Stimulated activated naive CD8-positive, alpha-beta T cell treated with anti-CD3 and anti-CD28 coated beads, Interleukin-15, amount 100 ng/mL, for 72 hours (primary cell): ENCODE measurements around the gene S100A4.
"Not testable (repeated sequence)": the region's sequence is repeated elsewhere in the genome, so short reads cannot be mapped to it uniquely, and the experiment has no call there.

Experiments used
- ATAC-seq: fragments of 150-1000 bp; cut with Tn5 transposase; 2 replicates; pipeline ENCODE4 v1.10.0; 2021; ENCODE audit warnings: mild to moderate bottlenecking, moderate library complexity
- DNase-seq, 2 donors: peaks; one replicate each; pipeline ENCODE4 v3.0.0; 2021 to 2022
- H3K27ac Mint-ChIP-seq, 2 donors: one replicate each; pipeline ENCODE4 v1.8.0; 2022; ENCODE audit warnings: mild to moderate bottlenecking in 2 of 2, mixed read lengths in 2 of 2, moderate library complexity in 2 of 2
- H3K27me3 Mint-ChIP-seq: one replicate; pipeline ENCODE4 v1.8.0; 2022; ENCODE audit warnings: mixed read lengths
- H3K4me1 Mint-ChIP-seq: one replicate; pipeline ENCODE4 v1.8.0; 2022; ENCODE audit warnings: mild to moderate bottlenecking, mixed read lengths
- H3K4me3 Mint-ChIP-seq, 2 donors: one replicate each; pipeline ENCODE4 v1.8.0; 2022; ENCODE audit warnings: mild to moderate bottlenecking in 2 of 2, mixed read lengths in 2 of 2, moderate library complexity in 1 of 2
- H3K9me3 Mint-ChIP-seq, 2 donors: one replicate each; pipeline ENCODE4 v1.8.0; 2022; ENCODE audit warnings: mixed read lengths in 2 of 2

The S100A4 gene

GRCh38 chr1:153534925-153535241, 10.7 kb downstream of the S100A4 start:
- no peak for ATAC-seq
- H3K9me3 Mint-ChIP-seq = no peaks in the 10 kb centered on the region
- peaks cover 75% of the 10 kb centered on the region for H3K4me1 Mint-ChIP-seq
- peak overlapping the region; percentile 86 to 87 for H3K4me3 Mint-ChIP-seq
- no peaks in the 10 kb centered on the region for H3K27me3 Mint-ChIP-seq
- H3K27ac Mint-ChIP-seq = peak overlapping the region in 1 of 2 donors; percentile 91
- DNase-seq = no peak

DNA sequence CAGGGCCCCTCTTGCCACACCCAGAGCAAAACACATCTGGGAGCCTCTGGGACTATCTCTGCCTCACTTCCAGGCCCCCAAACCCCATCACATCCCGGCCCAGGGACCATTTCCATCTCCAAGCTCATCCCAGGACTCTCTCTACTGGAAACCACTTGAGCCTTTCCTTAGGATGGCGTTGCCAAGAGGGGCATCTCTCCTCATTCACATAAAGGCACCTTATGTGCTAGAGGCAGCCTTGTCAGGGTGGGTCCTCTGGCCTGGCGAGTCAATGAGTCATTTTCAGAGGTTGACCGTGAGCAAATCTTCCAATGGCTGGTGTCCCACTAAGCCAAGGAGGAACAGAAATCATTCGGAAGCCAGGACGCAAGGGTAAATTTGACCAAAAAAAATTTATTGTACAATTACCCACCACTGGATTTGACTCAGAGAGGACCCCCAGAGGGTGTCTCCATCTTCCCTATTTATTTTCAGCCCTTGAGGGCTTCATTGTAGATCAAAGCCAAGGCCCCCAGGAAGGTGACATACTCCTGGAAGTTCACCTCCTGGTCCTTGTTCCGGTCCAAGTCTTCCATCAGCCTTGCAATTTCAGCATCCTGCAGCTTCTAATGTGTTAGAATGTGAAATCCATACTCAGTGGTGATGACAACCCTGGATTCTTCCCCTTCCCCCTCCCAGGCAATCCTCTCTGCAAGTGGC, 11.2 kb downstream of the S100A4 start:
- Mint-ChIP-seq H3K9me3 (no peaks in the 10 kb centered on the region), H3K4me1 (peaks cover 70% of the 10 kb centered on the region), H3K27ac (no peak overlapping the region), H3K4me3 (peak overlapping the region; percentile 86 to 87), H3K27me3 (no peaks in the 10 kb centered on the region)
- DNase-seq (no peak), ATAC-seq (no peak)

GRCh38 chr1:153533689-153534201, 11.9 kb downstream of the S100A4 start:
- Mint-ChIP-seq H3K27ac (peak overlapping the region in 1 of 2 donors; percentile 10), H3K9me3 (no peaks in the 10 kb centered on the region), H3K27me3 (no peaks in the 10 kb centered on the region), H3K4me1 (peaks cover 68% of the 10 kb centered on the region), H3K4me3 (peak overlapping the region; percentile 76 to 77)
- DNase-seq (no peak), ATAC-seq (no peak)

GRCh38 chr1:153532769-153533599, 12.6 kb downstream of the S100A4 start:
- ATAC-seq (peak; percentile 31), DNase-seq (peak; percentile 75 to 78)
- H3K27ac Mint-ChIP-seq = peak overlapping the region; percentile 86 to 89
- no peaks in the 10 kb centered on the region for H3K27me3 Mint-ChIP-seq
- H3K4me3 Mint-ChIP-seq = peak overlapping the region; percentile 76 to 77
- H3K9me3 Mint-ChIP-seq = no peaks in the 10 kb centered on the region
- H3K4me1 Mint-ChIP-seq = peaks cover 68% of the 10 kb centered on the region

DNA sequence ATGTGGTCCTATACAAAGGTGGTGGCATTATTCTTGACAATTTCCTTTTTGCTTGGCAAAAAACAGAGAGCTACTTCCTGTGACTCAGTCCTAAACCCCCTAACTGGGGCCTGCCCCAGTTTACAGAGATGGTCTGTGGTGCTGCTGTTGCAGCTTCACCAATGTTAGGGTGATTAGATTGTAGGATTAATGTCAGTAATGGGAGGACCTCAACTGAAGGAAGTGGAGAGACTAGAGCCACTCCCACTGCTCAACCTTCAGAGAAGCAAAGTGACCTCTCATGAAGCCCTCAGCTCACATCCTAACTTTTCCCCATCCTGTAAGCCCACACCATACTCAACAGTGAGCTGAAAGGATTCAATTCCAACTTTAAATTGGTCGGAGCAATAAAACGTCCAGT, 13.4 kb downstream of the S100A4 start:
- Mint-ChIP-seq H3K9me3 (no peaks in the 10 kb centered on the region), H3K4me1 (peaks cover 64% of the 10 kb centered on the region), H3K27me3 (no peaks in the 10 kb centered on the region), H3K27ac (peak overlapping the region; percentile 61 to 92), H3K4me3 (peak overlapping the region; percentile 76 to 77)
- peak; percentile 78 for ATAC-seq
- peak in 1 of 2 donors; percentile 72 for DNase-seq

DNA sequence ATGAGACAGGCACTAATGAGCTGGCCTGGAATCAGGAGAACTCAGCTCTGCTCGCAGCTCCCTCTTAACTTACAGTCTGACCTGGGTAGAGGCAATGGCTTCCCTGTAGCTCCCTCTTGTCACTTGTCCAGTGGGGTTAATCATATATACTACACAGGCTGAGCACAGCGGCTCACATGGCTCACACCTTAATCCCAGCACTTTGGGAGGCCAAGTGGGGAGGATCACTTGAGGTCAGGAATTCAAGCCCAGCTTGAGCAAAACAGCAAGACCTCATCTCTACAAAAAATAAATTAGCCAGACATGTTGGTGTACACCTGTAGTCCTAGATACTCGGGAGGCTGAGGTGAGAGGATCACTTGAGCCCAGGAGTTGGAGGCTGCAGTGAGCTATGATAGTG, 14.0 kb downstream of the S100A4 start:
- Mint-ChIP-seq H3K27ac (peak overlapping the region; percentile 85 to 92), H3K4me3 (peak overlapping the region in 1 of 2 donors; percentile 31), H3K9me3 (no peaks in the 10 kb centered on the region), H3K4me1 (peaks cover 59% of the 10 kb centered on the region), H3K27me3 (no peaks in the 10 kb centered on the region)
- DNase-seq (no peak), ATAC-seq (no peak)

- DNase-seq (no peak), ATAC-seq (no peak)
- Mint-ChIP-seq H3K27ac (no peak overlapping the region), H3K9me3 (no peaks in the 10 kb centered on the region), H3K27me3 (no peaks in the 10 kb centered on the region), H3K4me3 (no peak overlapping the region), H3K4me1 (peaks cover 37% of the 10 kb centered on the region)
Observed at GRCh38 chr1:153527683-153528040, 17.9 kb downstream of the S100A4 start.

- Mint-ChIP-seq H3K4me1 (peaks cover 37% of the 10 kb centered on the region), H3K27ac (no peak overlapping the region), H3K4me3 (no peak overlapping the region), H3K9me3 (no peaks in the 10 kb centered on the region), H3K27me3 (no peaks in the 10 kb centered on the region)
- ATAC-seq = no peak
- DNase-seq = no peak
Observed at GRCh38 chr1:153527023-153527682, 18.5 kb downstream of the S100A4 start.

GRCh38 chr1:153526132-153526543, 19.5 kb downstream of the S100A4 start:
- DNase-seq (no peak), ATAC-seq (no peak)
- Mint-ChIP-seq H3K4me1 (peaks cover 30% of the 10 kb centered on the region), H3K4me3 (no peak overlapping the region), H3K27ac (no peak overlapping the region), H3K9me3 (no peaks in the 10 kb centered on the region), H3K27me3 (no peaks in the 10 kb centered on the region)

DNA sequence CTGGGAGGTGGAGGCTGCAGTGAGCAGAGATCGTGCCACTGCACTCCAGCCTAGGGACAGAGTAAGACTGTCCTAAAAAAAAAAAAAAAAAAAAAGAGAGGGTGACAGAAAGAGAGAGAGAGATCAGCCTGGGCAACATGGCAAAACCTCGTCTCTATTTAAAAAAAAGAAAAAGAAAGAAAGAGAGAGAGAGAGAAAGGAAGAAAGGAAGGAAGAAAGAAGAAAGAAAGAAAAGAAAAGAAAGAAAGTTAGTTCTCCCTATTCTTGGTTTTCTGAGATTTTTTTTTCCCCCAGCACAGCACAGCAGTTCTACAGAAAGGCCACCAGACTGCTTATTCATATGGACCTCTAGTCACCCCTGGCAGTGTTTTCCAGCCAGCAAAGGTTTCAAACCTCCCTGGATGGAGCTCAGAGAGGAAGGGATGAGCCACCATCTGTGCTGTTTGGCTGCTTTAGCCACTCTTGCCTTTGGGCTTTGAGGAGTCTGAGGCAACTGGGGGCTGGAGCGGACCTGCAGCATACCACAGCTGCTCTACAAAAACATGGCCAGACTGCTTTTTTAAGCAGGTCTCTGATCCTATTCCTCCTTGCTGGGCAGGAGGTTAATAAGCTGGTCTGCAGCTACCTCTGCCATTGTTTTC, 20.4 kb downstream of the S100A4 start:
- H3K9me3 Mint-ChIP-seq = no peaks in the 10 kb centered on the region
- H3K27me3 Mint-ChIP-seq = no peaks in the 10 kb centered on the region
- no peak overlapping the region for H3K4me3 Mint-ChIP-seq
- H3K4me1 Mint-ChIP-seq = peaks cover 20% of the 10 kb centered on the region
- DNase-seq (no peak), ATAC-seq (no peak)
- peak overlapping the region in 1 of 2 donors; percentile 52 for H3K27ac Mint-ChIP-seq

GRCh38 chr1:153522353-153523048, 23.1 kb downstream of the S100A4 start:
- H3K9me3 Mint-ChIP-seq, ATAC-seq, DNase-seq, H3K27me3 Mint-ChIP-seq: not testable (repeated sequence)
- H3K4me1 Mint-ChIP-seq = peaks cover 27% of the 10 kb centered on the region
- H3K4me3 Mint-ChIP-seq = peak overlapping the region; percentile 63 to 76
- H3K27ac Mint-ChIP-seq = peak overlapping the region; percentile 50 to 53

GRCh38 chr1:153521808-153522207, 23.8 kb downstream of the S100A4 start:
- not testable (repeated sequence) for H3K4me3 Mint-ChIP-seq, H3K27me3 Mint-ChIP-seq, H3K9me3 Mint-ChIP-seq, H3K27ac Mint-ChIP-seq, ATAC-seq, DNase-seq
- H3K4me1 Mint-ChIP-seq = peaks cover 27% of the 10 kb centered on the region

DNA sequence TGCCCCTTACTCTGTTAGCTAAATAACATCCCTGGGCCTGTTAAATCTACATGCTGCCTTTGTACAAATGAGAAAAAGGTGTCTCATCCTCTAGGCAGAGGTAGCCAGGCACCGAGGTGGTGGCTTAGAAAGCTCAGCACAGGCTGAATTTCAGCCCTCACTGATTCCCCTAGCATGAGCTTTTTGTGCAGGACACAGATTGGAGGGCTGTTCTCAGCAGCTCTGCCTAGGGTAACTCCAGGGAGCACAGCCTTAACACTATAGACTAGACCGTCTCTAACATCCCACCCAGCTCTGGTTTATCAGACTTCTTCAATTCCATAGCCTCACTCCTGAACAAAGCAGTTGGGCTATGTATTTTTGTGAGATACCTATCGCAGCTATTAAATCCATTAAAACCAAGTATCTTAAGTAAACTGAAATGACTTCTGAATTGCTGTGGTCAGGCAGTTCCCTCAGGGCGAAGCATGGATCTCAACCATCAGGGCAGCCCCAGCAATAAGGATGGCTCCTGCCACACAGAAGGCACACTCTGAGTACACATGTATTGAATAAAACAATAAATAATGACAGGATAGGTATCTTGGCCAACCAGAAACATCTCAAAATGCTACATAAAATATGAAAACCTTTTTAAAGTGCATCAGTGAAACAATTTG, 24.7 kb downstream of the S100A4 start:
- Mint-ChIP-seq H3K9me3 (no peaks in the 10 kb centered on the region), H3K27ac (no peak overlapping the region), H3K27me3 (no peaks in the 10 kb centered on the region), H3K4me3 (no peak overlapping the region), H3K4me1 (peaks cover 27% of the 10 kb centered on the region)
- ATAC-seq = no peak
- DNase-seq = no peak

DNA sequence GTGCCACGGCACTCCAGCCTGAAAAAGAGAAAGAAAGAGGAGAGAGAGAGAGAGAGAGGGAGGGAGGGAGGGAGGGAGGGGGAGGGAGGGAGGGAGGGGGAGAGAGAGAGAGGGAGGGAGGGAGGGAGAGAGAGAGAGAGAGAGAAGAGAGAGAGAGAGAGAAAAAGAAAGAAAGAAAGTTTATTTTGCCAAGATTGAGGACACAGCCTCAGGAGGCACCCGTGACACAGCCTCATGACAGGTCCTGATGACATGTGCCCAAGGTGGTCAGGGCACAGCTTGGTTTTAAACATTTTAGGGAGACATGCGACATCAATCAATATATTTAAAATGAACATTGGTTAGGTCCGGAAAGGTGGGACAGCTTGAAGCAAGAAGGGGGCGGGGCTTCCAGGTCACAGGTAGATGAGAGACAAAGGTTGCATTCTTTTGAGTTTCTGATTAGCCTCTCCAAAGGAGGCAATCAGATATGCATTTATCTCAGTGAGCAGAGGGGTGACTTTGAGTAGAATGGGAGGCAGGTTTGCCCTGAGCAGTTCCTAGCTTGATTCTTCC, 25.4 kb downstream of the S100A4 start:
- ATAC-seq, H3K27me3 Mint-ChIP-seq, H3K9me3 Mint-ChIP-seq, H3K27ac Mint-ChIP-seq, DNase-seq, H3K4me3 Mint-ChIP-seq: not testable (repeated sequence)
- peaks cover 23% of the 10 kb centered on the region for H3K4me1 Mint-ChIP-seq
